ENCODE measurements around the gene MINAR1. TPM values are rescaled to one million over a fixed set of nuclear protein-coding genes. Genes with fewer than 3 reads are reported as not detected.

Gene MINAR1
- total RNA-seq, 2 experiments from 2014 or later: 0.11 to 0.14 TPM

- TF ChIP-seq, protein P1, sequence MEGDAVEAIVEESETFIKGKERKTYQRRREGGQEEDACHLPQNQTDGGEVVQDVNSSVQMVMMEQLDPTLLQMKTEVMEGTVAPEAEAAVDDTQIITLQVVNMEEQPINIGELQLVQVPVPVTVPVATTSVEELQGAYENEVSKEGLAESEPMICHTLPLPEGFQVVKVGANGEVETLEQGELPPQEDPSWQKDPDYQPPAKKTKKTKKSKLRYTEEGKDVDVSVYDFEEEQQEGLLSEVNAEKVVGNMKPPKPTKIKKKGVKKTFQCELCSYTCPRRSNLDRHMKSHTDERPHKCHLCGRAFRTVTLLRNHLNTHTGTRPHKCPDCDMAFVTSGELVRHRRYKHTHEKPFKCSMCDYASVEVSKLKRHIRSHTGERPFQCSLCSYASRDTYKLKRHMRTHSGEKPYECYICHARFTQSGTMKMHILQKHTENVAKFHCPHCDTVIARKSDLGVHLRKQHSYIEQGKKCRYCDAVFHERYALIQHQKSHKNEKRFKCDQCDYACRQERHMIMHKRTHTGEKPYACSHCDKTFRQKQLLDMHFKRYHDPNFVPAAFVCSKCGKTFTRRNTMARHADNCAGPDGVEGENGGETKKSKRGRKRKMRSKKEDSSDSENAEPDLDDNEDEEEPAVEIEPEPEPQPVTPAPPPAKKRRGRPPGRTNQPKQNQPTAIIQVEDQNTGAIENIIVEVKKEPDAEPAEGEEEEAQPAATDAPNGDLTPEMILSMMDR (IDR thresholded peaks at IDR 0.05): no peak
- Histone ChIP-seq H3K4me3 (ENCODE audit: low read length) (no peak overlapping the region), H3K9me3 (ENCODE audit: control insufficient read depth in 1 of 2, insufficient read depth in 1 of 2, low read length in 2 of 2) (peaks cover 0 to 4% of the 10 kb centered on the region in 2 experiments), H3K36me3 (ENCODE audit: insufficient read depth, low read length) (no peaks in the 10 kb centered on the region), H3K27me3 (ENCODE audit: control insufficient read depth in 1 of 2, insufficient read depth in 2 of 2, low read length in 2 of 2) (peaks cover 37 to 50% of the 10 kb centered on the region in 2 experiments), H3K27ac (ENCODE audit: low read depth in 1 of 2, low read length in 2 of 2) (no peak overlapping the region), H3K4me1 (ENCODE audit: insufficient read depth, low read length) (peaks cover 3% of the 10 kb centered on the region)
- CTCF ChIA-PET: no interaction called here
- no peak for DNase-seq
- Mint-ChIP-seq H3K27me3 (peaks cover 69% of the 10 kb centered on the region), H3K36me3 (ENCODE audit: low read depth) (no peaks in the 10 kb centered on the region), H3K27ac (no peak overlapping the region), H3K4me1 (ENCODE audit: low read depth) (peaks cover 4% of the 10 kb centered on the region), H3K4me3 (no peak overlapping the region), H3K9me3 (no peaks in the 10 kb centered on the region)
- no peak for ATAC-seq (ENCODE audit: poor library complexity)
- intact Hi-C loops (cut with DNase I, micrococcal nuclease): no loop called here
- POLR2A ChIA-PET: no interaction called here
These were observed 1.3 kb downstream of the MINAR1 start for GRCh38 chr15:79433276-79433990.

DNA sequence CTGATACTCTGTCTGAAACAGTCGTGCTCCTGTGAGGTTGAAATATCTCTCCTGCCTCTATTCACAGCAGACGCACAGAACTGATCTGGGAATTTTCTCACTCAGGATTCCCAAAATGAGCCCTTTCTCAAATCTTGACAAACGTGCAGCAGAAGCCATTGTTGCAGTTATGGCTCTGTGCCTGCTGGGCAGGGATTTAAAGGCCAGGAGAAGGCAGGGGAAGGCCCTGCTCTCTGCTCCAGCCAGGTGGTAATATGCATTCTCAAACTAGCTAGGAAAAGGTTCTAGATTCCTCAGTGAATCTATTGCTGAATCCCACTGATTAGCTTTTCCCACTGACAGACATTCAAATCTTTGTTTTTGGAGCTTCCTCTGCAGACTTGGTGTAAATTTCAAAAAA, 2.2 kb downstream of the MINAR1 start:
- H3K27me3 ChIP-seq (ENCODE audit: control insufficient read depth in 1 of 2, insufficient read depth in 2 of 2, low read length in 2 of 2): peaks cover 34 to 42% of the 10 kb centered on the region in 2 experiments
- CTCF ChIA-PET: no interaction called here

GRCh38 chr15:79436037-79436780, 4.1 kb downstream of the MINAR1 start:
- POLR2A ChIA-PET: no interaction called here
- Histone ChIP-seq H3K4me1 (ENCODE audit: insufficient read depth, low read length) (peaks cover 3% of the 10 kb centered on the region), H3K36me3 (ENCODE audit: insufficient read depth, low read length) (no peaks in the 10 kb centered on the region), H3K9me3 (ENCODE audit: control insufficient read depth in 1 of 2, insufficient read depth in 1 of 2, low read length in 2 of 2) (peaks cover 0 to 4% of the 10 kb centered on the region in 2 experiments), H3K27ac (ENCODE audit: low read depth in 1 of 2, low read length in 2 of 2) (no peak overlapping the region), H3K27me3 (ENCODE audit: control insufficient read depth in 1 of 2, insufficient read depth in 2 of 2, low read length in 2 of 2) (peaks cover 20 to 23% of the 10 kb centered on the region in 2 experiments), H3K4me3 (ENCODE audit: low read length) (no peak overlapping the region)
- TF ChIP-seq, protein P1 (IDR thresholded peaks at IDR 0.05): no peak
- no peak for ATAC-seq (ENCODE audit: poor library complexity)
- H3K9me3 Mint-ChIP-seq: no peaks in the 10 kb centered on the region
- peaks cover 41% of the 10 kb centered on the region for H3K27me3 Mint-ChIP-seq
- peaks cover 2% of the 10 kb centered on the region for H3K4me1 Mint-ChIP-seq (ENCODE audit: low read depth)
- DNase-seq: no peak
- intact Hi-C loops (cut with DNase I, micrococcal nuclease): no loop called here
- H3K36me3 Mint-ChIP-seq (ENCODE audit: low read depth): no peaks in the 10 kb centered on the region
- H3K4me3 Mint-ChIP-seq: no peak overlapping the region
- H3K27ac Mint-ChIP-seq: no peak overlapping the region
- CTCF ChIA-PET: no interaction called here

More for the DNA sequence above, 2.2 kb downstream of the MINAR1 start:
- Histone ChIP-seq H3K9me3 (ENCODE audit: control insufficient read depth in 1 of 2, insufficient read depth in 1 of 2, low read length in 2 of 2) (peaks cover 0 to 4% of the 10 kb centered on the region in 2 experiments), H3K4me1 (ENCODE audit: insufficient read depth, low read length) (peaks cover 3% of the 10 kb centered on the region), H3K4me3 (ENCODE audit: low read length) (no peak overlapping the region), H3K27ac (ENCODE audit: low read depth in 1 of 2, low read length in 2 of 2) (no peak overlapping the region), H3K36me3 (ENCODE audit: insufficient read depth, low read length) (no peaks in the 10 kb centered on the region)
- Mint-ChIP-seq H3K4me3 (no peak overlapping the region), H3K27ac (no peak overlapping the region), H3K4me1 (ENCODE audit: low read depth) (peaks cover 4% of the 10 kb centered on the region), H3K9me3 (no peaks in the 10 kb centered on the region), H3K27me3 (peaks cover 60% of the 10 kb centered on the region), H3K36me3 (ENCODE audit: low read depth) (no peaks in the 10 kb centered on the region)
- ATAC-seq (ENCODE audit: poor library complexity) (no peak), DNase-seq (no peak)
- TF ChIP-seq, protein P1 (IDR thresholded peaks at IDR 0.05): no peak
- POLR2A ChIA-PET: no interaction called here
- intact Hi-C loops (cut with DNase I, micrococcal nuclease): no loop called here
